Kidney (tissue), 14 donors: ENCODE results near the gene STK38L. TPM values are rescaled to one million over a fixed set of nuclear protein-coding genes. Genes with fewer than 3 reads are reported as not detected.

ENCODE experiments used
- DNase-seq, 5 donors: peaks; one replicate each; pipeline ENCODE4 v3.0.0-alpha.2; 2013 to 2020
- FAIRE-seq: peaks from 2 replicates; lab custom pipeline; 2012; peaks lifted over from hg19 to GRCh38; lab: Jason Lieb, UNC
- H3K27ac ChIP-seq, 2 donors: one replicate each; pipeline ENCODE4 v1.7.0; 2013; ENCODE audit warnings: low read depth in 2 of 2, low read length in 2 of 2, inconsistent platforms in 1 of 2
- H3K27me3 ChIP-seq: one replicate; pipeline ENCODE4 v1.7.1; 2013; ENCODE audit warnings: low read length, inconsistent platforms; ENCODE audit not compliant: control insufficient read depth, insufficient read depth
- H3K36me3 ChIP-seq, 3 donors: one replicate each; pipeline versions ENCODE4 v1.7.0 to v1.7.1; 2013; ENCODE audit warnings: low read length in 3 of 3, control low read depth in 1 of 3, inconsistent platforms in 1 of 3; ENCODE audit not compliant: insufficient read depth in 3 of 3, control insufficient read depth in 2 of 3
- H3K4me1 ChIP-seq, 3 donors: one replicate each; pipeline versions ENCODE4 v1.7.0 to v1.7.1; 2013; ENCODE audit warnings: low read length in 3 of 3, inconsistent platforms in 1 of 3, low read depth in 1 of 3; ENCODE audit not compliant: control insufficient read depth in 2 of 3, insufficient read depth in 2 of 3
- H3K4me3 ChIP-seq, 3 donors: one replicate each; pipeline versions ENCODE4 v1.7.0 to v1.8.1; 2013; ENCODE audit warnings: low read length in 3 of 3, control low read depth in 1 of 3, inconsistent platforms in 1 of 3
- H3K9ac ChIP-seq, 3 donors: one replicate each; pipeline versions ENCODE4 v1.7.0 to v1.7.1; 2013; ENCODE audit warnings: low read length in 3 of 3, control low read depth in 1 of 3, inconsistent platforms in 1 of 3
- H3K9me3 ChIP-seq, 3 donors: one replicate each; pipeline versions ENCODE4 v1.7.0 to v1.7.1; 2013; ENCODE audit warnings: low read length in 3 of 3, control low read depth in 1 of 3, inconsistent platforms in 1 of 3; ENCODE audit not compliant: control insufficient read depth in 2 of 3, insufficient read depth in 1 of 3
- CTCF ChIP-seq: IDR thresholded peaks from 3 replicates; pipeline ENCODE4 v1.5.1; 2012; ENCODE audit warnings: mild to moderate bottlenecking, moderate library complexity, borderline replicate concordance; ENCODE audit not compliant: insufficient read depth; ENCODE audit errors: extremely low read depth
- intact Hi-C: fragments of 100-400 bp; cut with DNase I; formaldehyde crosslinking; loops from one replicate; pipeline ENCODE4 v1.11.1; 2022
- polyA plus RNA-seq: library from polyadenylated mRNA; stranded (reverse); fragments of 350-450 nt; fragmentation: Illumina TruSeq; extraction: RNeasy Lipid Tissue Mini Kit (QIAGEN cat#74804); gene quantifications from one replicate; pipeline ENCODE4 v1.2.3, GENCODE V29; 2014; ENCODE audit warnings: low read depth, low replicate concordance; ENCODE audit not compliant: insufficient read depth
- total RNA-seq: library from RNA; stranded (reverse); fragmentation: NEBNext Ultra II Directional; extraction: Animal tissue kit (Norgen Biotek cat#: 25700); gene quantifications from one replicate; pipeline ENCODE4 v1.2.1, GENCODE V29; 2021
- donor health status: control.
- donor health status: control.
- donor health status: control.
- donor health status: control.
- donor health status: control.
- donor health status: DM: yes; HTN: yes; CAD: no.
- donor health status: Normal renal cell carcinoma (clear cell type).

STK38L gene
- total and polyA plus RNA-seq, 2 donors from 2014 or later, result 5.2 to 43.6 TPM

DNA sequence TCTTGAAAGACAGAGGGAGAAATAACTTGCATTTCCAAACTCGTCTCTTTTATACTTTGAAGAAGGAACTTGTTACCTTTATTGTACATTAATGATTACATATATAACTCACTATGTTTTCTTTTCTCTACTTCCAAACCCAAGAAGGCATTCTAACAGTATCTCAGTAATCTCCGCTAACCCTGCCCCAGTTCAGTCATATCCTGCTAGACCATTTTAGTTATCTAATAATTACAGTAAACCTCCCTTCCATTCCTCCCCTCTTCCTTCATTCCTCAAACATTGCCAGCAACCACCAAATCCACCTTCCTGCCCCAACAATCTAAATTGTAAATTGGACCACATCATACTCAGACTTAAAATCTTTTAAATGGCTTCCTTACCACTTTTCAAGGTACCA lies 30.6 kb downstream of the STK38L start:
- H3K4me1 ChIP-seq, result peaks cover 0 to 2% (median 0%) of the 10 kb centered on the region in 3 donors
- H3K27ac ChIP-seq, result no peak overlapping the region
- TF ChIP-seq CTCF, result no peak
- no peaks in the 10 kb centered on the region for H3K9me3 ChIP-seq
- FAIRE-seq (no peak), DNase-seq (no peak)
- H3K9ac ChIP-seq, result no peak overlapping the region
- H3K27me3 ChIP-seq, result no peaks in the 10 kb centered on the region
- no peak overlapping the region for H3K4me3 ChIP-seq
- intact Hi-C loops, result no loop called here
- no peaks in the 10 kb centered on the region for H3K36me3 ChIP-seq

DNA sequence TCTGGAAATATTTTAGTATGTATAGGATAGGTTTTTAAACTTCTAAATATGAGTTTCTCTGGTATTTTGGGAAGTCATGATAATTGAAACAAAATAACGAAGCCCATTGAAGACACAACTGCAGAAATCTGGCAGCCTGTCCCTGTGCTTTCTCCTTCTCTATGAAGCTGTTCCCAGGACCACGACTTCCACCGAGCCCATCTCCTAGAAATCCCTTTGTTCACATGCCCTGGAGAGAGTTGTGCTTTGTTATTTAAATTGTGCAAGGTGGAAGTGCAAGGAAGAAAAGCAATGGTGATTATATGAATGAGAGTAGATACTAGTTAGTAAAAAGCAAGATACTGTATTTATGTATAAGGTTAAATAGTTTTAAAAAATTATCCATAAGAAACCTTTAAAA lies 32.2 kb downstream of the STK38L start:
- TF ChIP-seq CTCF, result no peak
- no peak for DNase-seq
- H3K4me3 ChIP-seq, result no peak overlapping the region
- H3K27me3 ChIP-seq, result no peaks in the 10 kb centered on the region
- intact Hi-C loops, result no loop called here
- H3K9me3 ChIP-seq, result no peaks in the 10 kb centered on the region
- H3K9ac ChIP-seq, result no peak overlapping the region
- H3K27ac ChIP-seq, result no peak overlapping the region
- no peak for FAIRE-seq
- peaks cover 0 to 2% (median 0%) of the 10 kb centered on the region in 3 donors for H3K4me1 ChIP-seq
- H3K36me3 ChIP-seq, result no peaks in the 10 kb centered on the region

- FAIRE-seq, result peak; percentile 47
- Histone ChIP-seq H3K27ac (peak overlapping the region in 1 of 2 donors; percentile 26), H3K27me3 (no peaks in the 10 kb centered on the region), H3K9ac (no peak overlapping the region), H3K9me3 (no peaks in the 10 kb centered on the region), H3K4me3 (no peak overlapping the region), H3K4me1 (peaks cover 0 to 2% (median 0%) of the 10 kb centered on the region in 3 donors), H3K36me3 (no peaks in the 10 kb centered on the region)
- no peak for TF ChIP-seq CTCF
- peak in 1 of 5 donors; percentile 47 for DNase-seq
- intact Hi-C loops, result no loop called here
Measured at GRCh38 chr12:27277846-27278260, 33.8 kb downstream of the STK38L start.

DNA sequence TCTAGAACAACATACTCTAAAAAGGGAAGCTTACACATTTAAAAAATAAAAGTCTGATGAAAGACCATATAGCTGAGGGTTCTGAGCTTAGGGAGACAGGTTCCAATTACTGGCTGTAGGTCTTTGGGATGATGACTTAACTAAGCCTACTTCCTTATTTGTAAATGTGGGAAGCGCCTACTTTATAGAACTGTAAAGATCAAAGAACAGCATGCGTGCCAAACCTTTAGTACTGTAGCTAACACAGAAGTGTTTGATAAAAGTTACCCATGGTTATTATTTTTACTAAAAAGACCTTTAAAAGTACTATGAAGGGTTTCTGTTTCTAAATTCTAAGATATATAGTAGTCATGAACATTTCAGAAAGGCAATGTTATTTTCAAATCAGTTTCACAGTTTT lies 35.7 kb downstream of the STK38L start:
- DNase-seq (no peak), FAIRE-seq (no peak)
- Histone ChIP-seq H3K9ac (no peak overlapping the region), H3K9me3 (no peaks in the 10 kb centered on the region), H3K36me3 (no peaks in the 10 kb centered on the region), H3K27ac (no peak overlapping the region), H3K4me1 (peaks cover 0 to 4% (median 0%) of the 10 kb centered on the region in 3 donors), H3K4me3 (no peak overlapping the region), H3K27me3 (no peaks in the 10 kb centered on the region)
- intact Hi-C loops, result no loop called here
- no peak for TF ChIP-seq CTCF
